ENCODE measurements around the gene PDE4B. TPM values are rescaled to one million over a fixed set of nuclear protein-coding genes. Genes with fewer than 3 reads are reported as not detected.

Gene PDE4B
- total RNA-seq, 2 donors from 2014 or later, result 2.0 to 5.7 TPM

GRCh38 chr1:65832296-65832695 is 39.6 kb downstream of the PDE4B start:
- no peaks in the 10 kb centered on the region for H3K36me3 ChIP-seq
- H3K9me3 ChIP-seq, result no peaks in the 10 kb centered on the region
- no peak for TF ChIP-seq CTCF (IDR thresholded peaks at IDR 0.05)
- no peak overlapping the region for H3K27ac ChIP-seq
- H3K4me3 ChIP-seq, result no peak overlapping the region
- no peaks in the 10 kb centered on the region for H3K27me3 ChIP-seq
- intact Hi-C loops (cut with DNase I), result no loop called here
- DNase-seq, result no peak
- H3K9ac ChIP-seq (ENCODE audit: low read depth in 2 of 2, low read length in 2 of 2), result no peak overlapping the region
- no peaks in the 10 kb centered on the region for H3K4me1 ChIP-seq

- intact Hi-C loops (cut with DNase I), result no loop called here
- Histone ChIP-seq H3K9ac (ENCODE audit: low read depth in 2 of 2, low read length in 2 of 2) (no peak overlapping the region), H3K4me3 (no peak overlapping the region)
Measured at GRCh38 chr1:65836686-65837085, 44.0 kb downstream of the PDE4B start.

GRCh38 chr1:65840683-65841082 is 48.0 kb downstream of the PDE4B start:
- H3K4me1 ChIP-seq, result no peaks in the 10 kb centered on the region

More at GRCh38 chr1:65836686-65837085, 44.0 kb downstream of the PDE4B start:
- no peaks in the 10 kb centered on the region for H3K4me1 ChIP-seq
- no peak overlapping the region for H3K27ac ChIP-seq
- no peaks in the 10 kb centered on the region for H3K27me3 ChIP-seq
- H3K36me3 ChIP-seq, result no peaks in the 10 kb centered on the region
- H3K9me3 ChIP-seq, result no peaks in the 10 kb centered on the region
- TF ChIP-seq CTCF (IDR thresholded peaks at IDR 0.05), result no peak
- DNase-seq, result no peak

GRCh38 chr1:65844296-65844695 is 51.6 kb downstream of the PDE4B start:
- Histone ChIP-seq H3K9me3 (no peaks in the 10 kb centered on the region), H3K27ac (no peak overlapping the region), H3K4me3 (no peak overlapping the region), H3K27me3 (no peaks in the 10 kb centered on the region), H3K36me3 (no peaks in the 10 kb centered on the region), H3K9ac (ENCODE audit: low read depth in 2 of 2, low read length in 2 of 2) (no peak overlapping the region), H3K4me1 (no peaks in the 10 kb centered on the region)
- TF ChIP-seq CTCF (IDR thresholded peaks at IDR 0.05), result no peak
- intact Hi-C loops (cut with DNase I), result no loop called here
- DNase-seq, result no peak

More at GRCh38 chr1:65840683-65841082, 48.0 kb downstream of the PDE4B start:
- Histone ChIP-seq H3K27me3 (no peaks in the 10 kb centered on the region), H3K36me3 (no peaks in the 10 kb centered on the region), H3K27ac (no peak overlapping the region), H3K9me3 (no peaks in the 10 kb centered on the region), H3K9ac (ENCODE audit: low read depth in 2 of 2, low read length in 2 of 2) (no peak overlapping the region), H3K4me3 (no peak overlapping the region)
- intact Hi-C loops (cut with DNase I), result no loop called here
- DNase-seq, result no peak
- no peak for TF ChIP-seq CTCF (IDR thresholded peaks at IDR 0.05)

- Histone ChIP-seq H3K4me1 (no peaks in the 10 kb centered on the region), H3K27ac (no peak overlapping the region), H3K36me3 (no peaks in the 10 kb centered on the region), H3K9ac (ENCODE audit: low read depth in 2 of 2, low read length in 2 of 2) (no peak overlapping the region), H3K4me3 (no peak overlapping the region), H3K9me3 (no peaks in the 10 kb centered on the region), H3K27me3 (no peaks in the 10 kb centered on the region)
- intact Hi-C loops (cut with DNase I), result no loop called here
- no peak for TF ChIP-seq CTCF (IDR thresholded peaks at IDR 0.05)
- no peak for DNase-seq
Measured at GRCh38 chr1:65844821-65845534, 52.3 kb downstream of the PDE4B start.

All from colonic mucosa (tissue), 4 donors.